Nephron progenitor cell (in vitro differentiated cells): ENCODE data around the gene PUS10.

Experiments used
- DNase-seq: peaks from one replicate; pipeline ENCODE4 v3.0.0; 2021
- H3K27ac Mint-ChIP-seq: 2 replicates; pipeline ENCODE4 v1.8.0; 2021; ENCODE audit warnings: mild to moderate bottlenecking, moderate library complexity, mixed read lengths
- H3K27me3 Mint-ChIP-seq: 2 replicates; pipeline ENCODE4 v1.8.0; 2021; ENCODE audit warnings: mild to moderate bottlenecking, low read depth, mixed read lengths; ENCODE audit not compliant: poor library complexity
- H3K36me3 Mint-ChIP-seq: 2 replicates; pipeline ENCODE4 v1.8.0; 2021; ENCODE audit warnings: low read depth, mixed read lengths
- H3K4me1 Mint-ChIP-seq: 2 replicates; pipeline ENCODE4 v1.8.0; 2021; ENCODE audit warnings: mixed read lengths
- H3K4me3 Mint-ChIP-seq: 2 replicates; pipeline ENCODE4 v1.8.0; 2021; ENCODE audit warnings: mild to moderate bottlenecking, moderate library complexity, mixed read lengths
- H3K9me3 Mint-ChIP-seq: 2 replicates; pipeline ENCODE4 v1.8.0; 2021; ENCODE audit warnings: mild to moderate bottlenecking, moderate library complexity, mixed read lengths
- TF ChIP-seq, protein P1 (sequence below): fragments of 200-600 bp; sonication (generic); IDR thresholded peaks from 2 replicates; pipeline ENCODE4 v1.5.0; 2021; ENCODE audit warnings: antibody characterized with exemption

PUS10 gene, protein sequence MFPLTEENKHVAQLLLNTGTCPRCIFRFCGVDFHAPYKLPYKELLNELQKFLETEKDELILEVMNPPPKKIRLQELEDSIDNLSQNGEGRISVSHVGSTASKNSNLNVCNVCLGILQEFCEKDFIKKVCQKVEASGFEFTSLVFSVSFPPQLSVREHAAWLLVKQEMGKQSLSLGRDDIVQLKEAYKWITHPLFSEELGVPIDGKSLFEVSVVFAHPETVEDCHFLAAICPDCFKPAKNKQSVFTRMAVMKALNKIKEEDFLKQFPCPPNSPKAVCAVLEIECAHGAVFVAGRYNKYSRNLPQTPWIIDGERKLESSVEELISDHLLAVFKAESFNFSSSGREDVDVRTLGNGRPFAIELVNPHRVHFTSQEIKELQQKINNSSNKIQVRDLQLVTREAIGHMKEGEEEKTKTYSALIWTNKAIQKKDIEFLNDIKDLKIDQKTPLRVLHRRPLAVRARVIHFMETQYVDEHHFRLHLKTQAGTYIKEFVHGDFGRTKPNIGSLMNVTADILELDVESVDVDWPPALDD

DNA sequence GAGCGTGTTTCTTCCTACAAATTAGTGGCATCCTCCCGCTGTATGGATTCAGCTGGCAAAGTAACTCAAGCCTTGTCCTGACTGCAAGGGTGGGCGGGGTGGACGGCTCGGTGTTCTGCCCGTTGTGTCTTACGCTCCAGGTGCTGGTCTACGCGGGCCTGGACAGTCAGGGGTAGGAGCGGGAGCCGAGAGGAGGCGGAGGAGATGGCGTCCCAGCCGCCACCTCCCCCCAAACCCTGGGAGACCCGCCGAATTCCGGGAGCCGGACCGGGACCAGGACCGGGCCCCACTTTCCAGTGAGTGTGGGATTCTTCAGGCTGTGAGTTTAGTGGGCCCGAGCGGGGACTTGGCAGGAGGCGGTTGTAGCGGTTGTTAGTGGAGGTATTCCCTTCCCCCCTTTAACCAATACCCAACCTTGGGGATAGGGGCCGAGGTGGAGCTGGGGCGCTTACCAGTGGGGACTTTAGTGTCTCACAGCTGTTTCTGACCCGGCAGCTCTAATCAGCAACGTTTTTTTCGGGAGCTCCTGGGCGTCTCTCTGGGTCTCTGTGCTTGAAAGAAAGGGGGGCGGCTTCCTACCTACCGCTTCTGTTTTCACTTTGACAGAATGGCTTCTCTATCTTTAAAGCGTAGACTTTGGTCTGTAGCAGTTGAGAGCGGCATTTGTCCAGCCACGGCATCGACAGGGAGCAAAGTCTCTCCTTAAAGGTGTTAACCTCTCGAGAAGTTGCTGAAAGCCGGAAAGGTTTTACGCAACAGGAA, at the start of gene PUS10, which contains the start of gene PEX13:
TSS of gene PUS10 (minus strand) at position 700 of the 762 bp plus-strand sequence. CDS start 6,365 bp downstream, outside the sequence.
TSS of gene PEX13 (plus strand) at position 165 of the 762 bp plus-strand sequence. CDS start at position 205, 40 bp downstream.
- peak within 1 kb of the TSS; percentile 100 for H3K4me3 Mint-ChIP-seq
- TF ChIP-seq, protein P1, sequence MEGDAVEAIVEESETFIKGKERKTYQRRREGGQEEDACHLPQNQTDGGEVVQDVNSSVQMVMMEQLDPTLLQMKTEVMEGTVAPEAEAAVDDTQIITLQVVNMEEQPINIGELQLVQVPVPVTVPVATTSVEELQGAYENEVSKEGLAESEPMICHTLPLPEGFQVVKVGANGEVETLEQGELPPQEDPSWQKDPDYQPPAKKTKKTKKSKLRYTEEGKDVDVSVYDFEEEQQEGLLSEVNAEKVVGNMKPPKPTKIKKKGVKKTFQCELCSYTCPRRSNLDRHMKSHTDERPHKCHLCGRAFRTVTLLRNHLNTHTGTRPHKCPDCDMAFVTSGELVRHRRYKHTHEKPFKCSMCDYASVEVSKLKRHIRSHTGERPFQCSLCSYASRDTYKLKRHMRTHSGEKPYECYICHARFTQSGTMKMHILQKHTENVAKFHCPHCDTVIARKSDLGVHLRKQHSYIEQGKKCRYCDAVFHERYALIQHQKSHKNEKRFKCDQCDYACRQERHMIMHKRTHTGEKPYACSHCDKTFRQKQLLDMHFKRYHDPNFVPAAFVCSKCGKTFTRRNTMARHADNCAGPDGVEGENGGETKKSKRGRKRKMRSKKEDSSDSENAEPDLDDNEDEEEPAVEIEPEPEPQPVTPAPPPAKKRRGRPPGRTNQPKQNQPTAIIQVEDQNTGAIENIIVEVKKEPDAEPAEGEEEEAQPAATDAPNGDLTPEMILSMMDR, result no peak
- no peaks in the 10 kb centered on the region for H3K27me3 Mint-ChIP-seq
- H3K27ac Mint-ChIP-seq, result peak within 1 kb of the TSS; percentile 98
- DNase-seq, result peak; percentile 69
- H3K9me3 Mint-ChIP-seq, result peaks cover 30% of the 10 kb centered on the region
- H3K36me3 Mint-ChIP-seq, result peaks cover 33% of the 10 kb centered on the region
- peaks cover 33% of the 10 kb centered on the region for H3K4me1 Mint-ChIP-seq

DNA sequence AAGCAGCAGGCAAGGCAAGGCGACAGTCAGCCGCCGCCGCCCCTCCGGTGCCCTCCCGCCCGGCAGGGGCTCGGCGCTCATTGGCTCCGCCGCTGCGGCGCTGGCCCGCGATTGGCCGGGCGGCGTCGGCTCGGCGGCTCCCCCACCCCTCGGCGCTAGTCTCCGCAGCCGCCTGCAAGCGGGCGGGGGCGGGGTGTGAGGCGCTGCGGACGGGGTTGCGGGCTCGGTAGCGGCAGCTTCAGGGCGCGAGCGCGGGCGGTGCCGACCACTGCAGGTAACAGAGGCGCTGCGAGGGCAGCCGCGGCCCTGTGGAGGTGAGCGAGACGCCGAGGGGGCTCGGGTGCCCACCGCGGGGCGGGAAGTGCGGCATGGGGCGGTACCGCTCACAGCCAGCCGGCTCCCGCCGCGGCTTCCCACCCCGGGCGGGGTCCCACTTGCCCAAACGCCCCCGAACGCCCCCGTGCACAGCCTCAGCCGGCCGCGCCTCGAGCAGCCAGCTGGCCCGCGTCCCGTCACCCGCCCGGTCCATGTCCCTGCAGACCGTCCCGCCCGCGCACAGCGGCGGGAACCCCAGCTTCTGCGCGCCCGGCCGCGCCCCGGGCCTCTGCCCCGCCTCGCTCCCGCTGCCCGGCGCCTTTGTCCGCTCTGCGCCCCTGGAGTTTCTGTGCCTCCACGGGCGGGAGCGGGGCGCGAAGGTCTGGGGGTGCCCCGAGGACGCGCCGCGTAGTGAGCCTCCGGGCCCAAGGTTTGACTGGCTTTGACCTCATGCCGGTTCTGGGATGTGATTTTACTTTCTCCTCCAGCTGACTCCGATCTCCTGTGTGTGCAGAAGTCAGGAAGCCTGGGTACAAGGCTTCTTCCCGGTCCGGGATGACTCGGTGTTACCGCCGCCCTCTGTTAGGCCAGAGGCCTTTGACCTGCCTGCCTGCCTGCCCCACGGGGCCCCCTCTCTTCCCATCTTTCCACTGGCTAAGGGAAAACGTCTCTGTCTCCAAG, 48.0 kb upstream of the PUS10 start, which contains the start of gene SANBR:
TSS of gene SANBR (plus strand) at position 158 of the 996 bp plus-strand sequence. CDS start 4,480 bp downstream, outside the sequence.
- peaks cover 19% of the 10 kb centered on the region for H3K36me3 Mint-ChIP-seq
- TF ChIP-seq, protein P1, result no peak
- H3K4me3 Mint-ChIP-seq, result peak within 1 kb of the TSS; percentile 99
- peak within 1 kb of the TSS; percentile 98 for H3K27ac Mint-ChIP-seq
- DNase-seq, result peak; percentile 90
- H3K27me3 Mint-ChIP-seq, result no peaks in the 10 kb centered on the region
- H3K9me3 Mint-ChIP-seq, result no peaks in the 10 kb centered on the region
- peaks cover 24% of the 10 kb centered on the region for H3K4me1 Mint-ChIP-seq

DNA sequence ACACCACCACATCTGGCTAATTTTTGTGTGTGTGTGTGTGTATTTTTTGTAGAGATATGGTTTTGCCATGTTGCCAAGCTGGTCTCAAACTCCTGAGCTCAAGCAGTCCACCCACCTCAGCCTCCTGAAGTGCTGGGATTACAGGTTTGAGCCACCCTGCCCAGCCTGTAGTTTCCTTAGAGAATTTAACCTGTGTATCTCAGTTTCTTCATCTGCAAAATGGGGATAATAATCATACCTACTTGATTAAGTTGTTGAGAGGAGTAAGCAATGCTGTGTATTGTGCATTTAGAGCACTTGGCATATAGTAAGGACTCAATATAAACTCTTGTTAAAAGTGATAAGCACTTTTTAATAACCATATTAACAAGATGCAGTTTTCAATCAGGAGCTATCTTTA, 41.3 kb upstream of the PUS10 start:
- Mint-ChIP-seq H3K27ac (no peak overlapping the region), H3K27me3 (no peaks in the 10 kb centered on the region), H3K9me3 (no peaks in the 10 kb centered on the region), H3K36me3 (peaks cover 34% of the 10 kb centered on the region), H3K4me1 (no peaks in the 10 kb centered on the region), H3K4me3 (no peak overlapping the region)
- TF ChIP-seq, protein P1, result no peak
- DNase-seq, result no peak

DNA sequence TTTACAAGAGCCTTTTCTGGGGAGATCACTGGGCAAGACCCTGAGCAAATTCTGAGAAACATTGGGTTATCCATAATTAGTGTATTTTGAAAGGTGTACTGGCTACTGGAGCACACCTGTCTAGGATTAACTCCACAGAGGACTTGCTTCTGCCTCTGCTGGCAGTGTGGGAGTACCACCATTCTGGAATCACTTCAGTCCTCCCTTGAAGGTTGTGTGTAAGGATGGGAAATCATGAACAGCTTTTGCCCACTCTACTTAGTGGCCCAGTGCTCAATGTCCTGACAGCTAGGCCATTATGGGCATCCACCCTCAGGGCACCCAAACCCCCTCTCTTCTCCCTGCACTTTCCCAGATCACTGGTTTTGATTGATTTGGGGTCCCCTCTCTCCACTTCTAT, 39.5 kb upstream of the PUS10 start:
- H3K4me1 Mint-ChIP-seq, result no peaks in the 10 kb centered on the region
- no peaks in the 10 kb centered on the region for H3K27me3 Mint-ChIP-seq
- TF ChIP-seq, protein P1, result no peak
- H3K36me3 Mint-ChIP-seq, result peaks cover 45% of the 10 kb centered on the region
- H3K4me3 Mint-ChIP-seq, result no peak overlapping the region
- DNase-seq, result no peak
- H3K9me3 Mint-ChIP-seq, result no peaks in the 10 kb centered on the region
- H3K27ac Mint-ChIP-seq, result no peak overlapping the region

DNA sequence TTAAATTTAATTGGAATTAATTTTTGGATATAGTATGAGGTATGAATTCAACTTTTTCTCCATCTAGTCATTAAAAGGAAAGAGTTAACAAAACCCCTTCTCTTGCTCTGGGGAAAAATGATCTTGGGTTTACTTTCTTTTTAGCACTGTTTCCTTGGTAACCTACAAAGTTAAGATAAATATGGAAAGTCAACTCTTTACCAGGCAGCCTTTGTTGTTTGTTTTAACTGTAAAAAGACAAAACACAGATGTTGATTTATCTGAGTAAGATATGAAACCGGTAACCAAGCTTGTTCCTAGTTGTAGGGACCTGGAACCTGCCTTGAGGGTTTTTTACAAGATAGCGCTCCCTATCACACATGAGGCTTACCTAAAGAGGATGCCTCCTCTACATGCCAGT, 37.5 kb upstream of the PUS10 start:
- Mint-ChIP-seq H3K36me3 (peaks cover 49% of the 10 kb centered on the region), H3K9me3 (no peaks in the 10 kb centered on the region), H3K4me3 (no peak overlapping the region), H3K27me3 (no peaks in the 10 kb centered on the region), H3K27ac (peak overlapping the region; percentile 39), H3K4me1 (no peaks in the 10 kb centered on the region)
- no peak for DNase-seq
- TF ChIP-seq, protein P1, result no peak
